Epithelial cell of esophagus (primary cell): ENCODE measurements around the gene MALRD1.

Experiments used
- DNase-seq: peaks from one replicate; pipeline ENCODE4 v3.0.0; 2010; ENCODE audit warnings: low read depth
- H3K4me3 ChIP-seq: 2 replicates; pipeline ENCODE4 v1.5.1; 2011; ENCODE audit warnings: mild to moderate bottlenecking, low read length, control low read depth
- CTCF ChIP-seq: IDR thresholded peaks from 2 replicates; pipeline ENCODE4 v1.5.1; 2011; ENCODE audit warnings: low read depth, mild to moderate bottlenecking, low read length, control low read depth, inconsistent platforms; ENCODE audit not compliant: insufficient read depth; ENCODE audit errors: missing control alignments

The MALRD1 gene

GRCh38 chr10:19453967-19454366 lies 405.4 kb downstream of the MALRD1 start:
- TF ChIP-seq CTCF = no peak
- no peak for DNase-seq
- no peak overlapping the region for H3K4me3 ChIP-seq

GRCh38 chr10:19461588-19461987 lies 413.0 kb downstream of the MALRD1 start:
- no peak overlapping the region for H3K4me3 ChIP-seq
- no peak for DNase-seq
- no peak for TF ChIP-seq CTCF

- H3K4me3 ChIP-seq = no peak overlapping the region
- no peak for TF ChIP-seq CTCF
- DNase-seq = no peak
These were observed 418.1 kb downstream of the MALRD1 start for GRCh38 chr10:19466709-19467108.

- no peak for TF ChIP-seq CTCF
- H3K4me3 ChIP-seq = no peak overlapping the region
- no peak for DNase-seq
These were observed 419.8 kb downstream of the MALRD1 start for GRCh38 chr10:19468413-19468812.

GRCh38 chr10:19469521-19469920 lies 420.9 kb downstream of the MALRD1 start:
- H3K4me3 ChIP-seq = no peak overlapping the region
- DNase-seq = no peak
- TF ChIP-seq CTCF = no peak

- no peak for TF ChIP-seq CTCF
- H3K4me3 ChIP-seq = no peak overlapping the region
- no peak for DNase-seq
These were observed 431.3 kb downstream of the MALRD1 start for GRCh38 chr10:19479854-19480253.

GRCh38 chr10:19480353-19480752 lies 431.8 kb downstream of the MALRD1 start:
- no peak overlapping the region for H3K4me3 ChIP-seq
- no peak for DNase-seq
- TF ChIP-seq CTCF = no peak
